HG03025 (cell line): ENCODE results near the gene IZUMO4.
A peak's percentile ranks its signal among the peaks of the same experiment; 100 is the strongest.

Experiments
- ATAC-seq: cut with Tn5 transposase; IDR thresholded peaks from one replicate; pipeline ENCODE4 v1.9.1; 2021; ENCODE audit warnings: mild to moderate bottlenecking, moderate library complexity; ENCODE audit not compliant: unreplicated experiment, low FRiP score

IZUMO4 gene, protein sequence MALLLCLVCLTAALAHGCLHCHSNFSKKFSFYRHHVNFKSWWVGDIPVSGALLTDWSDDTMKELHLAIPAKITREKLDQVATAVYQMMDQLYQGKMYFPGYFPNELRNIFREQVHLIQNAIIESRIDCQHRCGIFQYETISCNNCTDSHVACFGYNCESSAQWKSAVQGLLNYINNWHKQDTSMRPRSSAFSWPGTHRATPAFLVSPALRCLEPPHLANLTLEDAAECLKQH

DNA sequence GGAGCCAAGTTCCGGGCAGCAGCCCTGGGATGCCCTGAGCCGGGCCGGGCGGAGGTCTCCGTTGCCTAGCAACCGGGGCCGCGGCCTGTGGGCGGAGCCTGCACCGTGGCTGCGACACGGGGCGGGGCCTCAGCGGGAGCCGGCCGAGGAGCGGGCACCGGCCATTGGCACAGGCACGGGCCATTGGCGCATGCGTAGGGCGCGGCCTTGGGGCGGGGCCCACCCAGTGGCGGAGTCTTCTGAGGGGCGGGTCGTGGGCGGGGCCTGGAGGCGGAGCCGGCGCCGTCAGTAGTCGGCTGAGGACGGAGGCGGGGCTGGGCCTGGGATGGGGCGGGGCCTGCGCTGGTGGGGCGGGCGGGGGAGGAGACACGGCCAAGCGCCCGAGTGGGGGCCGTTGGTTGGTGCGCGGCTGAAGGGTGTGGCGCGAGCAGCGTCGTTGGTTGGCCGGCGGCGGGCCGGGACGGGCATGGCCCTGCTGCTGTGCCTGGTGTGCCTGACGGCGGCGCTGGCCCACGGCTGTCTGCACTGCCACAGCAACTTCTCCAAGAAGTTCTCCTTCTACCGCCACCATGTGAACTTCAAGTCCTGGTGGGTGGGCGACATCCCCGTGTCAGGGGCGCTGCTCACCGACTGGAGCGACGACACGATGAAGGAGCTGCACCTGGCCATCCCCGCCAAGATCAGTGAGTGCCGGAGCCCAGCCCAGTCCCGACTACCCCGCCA is at the start of gene IZUMO4:
Gene IZUMO4 (plus strand): TSS at position 436 of the 723 bp plus-strand sequence. CDS start 31 bp downstream, at position 467.
- peak; percentile 43 for ATAC-seq

DNA sequence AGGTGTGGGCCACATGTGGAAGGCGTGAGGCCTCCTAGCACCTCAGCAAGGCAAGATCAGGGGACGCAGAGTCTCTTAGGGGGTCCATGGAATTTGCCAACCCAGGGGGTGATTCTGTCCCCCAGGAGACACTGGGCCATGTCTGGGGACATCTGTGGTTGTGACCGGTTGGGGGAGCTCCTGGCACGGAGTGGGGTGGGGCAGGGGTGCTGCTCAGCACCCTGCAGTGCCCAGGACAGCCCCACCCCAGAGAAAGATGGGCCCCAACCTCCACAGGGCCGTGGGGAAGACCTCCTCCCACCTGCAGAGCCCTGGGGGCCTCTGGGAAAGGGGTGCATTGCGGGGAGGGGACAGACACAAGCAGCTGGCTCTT is 49.7 kb upstream of the IZUMO4 start:
- ATAC-seq, result no peak

DNA sequence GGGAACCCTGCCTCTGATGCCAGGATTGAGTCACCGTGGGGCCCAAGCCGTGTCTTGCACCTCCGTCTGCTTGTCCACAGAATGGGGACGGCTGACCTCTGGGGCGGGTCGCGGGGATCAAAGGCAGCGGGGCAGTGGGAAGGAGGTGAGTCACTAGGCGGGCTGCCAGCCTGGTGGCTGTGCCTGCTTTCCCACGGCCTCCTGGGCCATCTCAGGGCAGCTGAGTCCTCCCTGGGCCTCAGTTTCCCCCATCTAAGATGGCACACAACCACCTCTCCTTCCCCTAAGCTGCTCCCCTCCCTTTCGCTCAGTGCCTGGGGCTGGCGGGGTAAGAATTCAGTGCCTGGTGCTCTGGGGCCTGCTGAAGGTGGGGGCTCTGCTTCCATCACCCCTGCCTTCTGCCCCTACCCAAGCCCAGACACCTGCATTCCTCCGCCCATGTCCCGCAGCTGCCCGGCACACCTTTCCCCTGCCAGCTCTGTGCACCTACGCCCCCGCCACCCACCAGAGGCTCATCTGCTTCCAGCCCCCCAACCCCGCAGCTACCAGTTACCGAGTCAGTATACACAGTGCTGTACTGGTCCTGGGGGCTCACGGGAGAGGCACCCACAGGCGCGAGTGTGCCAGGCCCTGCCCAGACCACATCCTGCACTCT is 49.1 kb upstream of the IZUMO4 start:
- ATAC-seq, result no peak

- ATAC-seq, result no peak
Observed at GRCh38 chr19:2048104-2048958, 48.4 kb upstream of the IZUMO4 start.

DNA sequence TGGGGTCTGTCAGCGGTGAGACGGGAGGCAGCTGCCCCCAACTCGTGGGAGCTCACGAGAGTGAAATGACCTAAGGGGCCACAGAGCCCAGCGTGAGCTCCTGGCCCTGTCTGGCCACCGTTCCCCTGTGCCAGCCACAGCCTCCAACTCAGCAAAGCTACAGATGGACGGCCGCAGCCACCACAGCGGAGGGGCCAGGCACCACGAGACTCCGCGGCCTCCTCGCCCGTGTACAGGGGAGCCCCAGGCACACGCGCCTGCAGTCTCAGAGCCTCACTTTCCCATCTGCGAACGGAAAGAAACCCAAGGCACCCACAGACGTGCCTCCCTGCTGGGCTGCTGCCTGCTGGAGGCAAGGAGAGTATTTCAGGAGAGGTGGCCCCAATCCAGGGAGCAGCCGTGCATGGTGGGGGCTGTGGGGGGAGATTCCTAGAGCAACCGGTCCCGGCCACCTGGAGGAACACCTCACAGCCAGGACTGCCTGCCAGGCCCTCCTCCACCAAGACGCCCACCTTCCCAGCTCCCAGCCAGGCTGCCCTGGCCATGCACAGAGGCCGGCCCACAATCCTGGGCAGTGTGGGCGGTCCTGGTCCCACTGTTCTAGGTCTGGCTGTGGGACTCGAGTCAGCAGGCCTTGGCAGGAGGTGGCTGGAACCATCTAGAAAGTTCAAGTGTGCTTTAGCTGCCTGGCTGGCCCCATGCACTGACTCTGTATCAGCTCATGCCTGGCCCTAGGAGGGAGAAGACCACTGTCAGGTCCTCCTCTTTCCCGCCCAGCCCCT is 47.6 kb upstream of the IZUMO4 start:
- ATAC-seq, result no peak

DNA sequence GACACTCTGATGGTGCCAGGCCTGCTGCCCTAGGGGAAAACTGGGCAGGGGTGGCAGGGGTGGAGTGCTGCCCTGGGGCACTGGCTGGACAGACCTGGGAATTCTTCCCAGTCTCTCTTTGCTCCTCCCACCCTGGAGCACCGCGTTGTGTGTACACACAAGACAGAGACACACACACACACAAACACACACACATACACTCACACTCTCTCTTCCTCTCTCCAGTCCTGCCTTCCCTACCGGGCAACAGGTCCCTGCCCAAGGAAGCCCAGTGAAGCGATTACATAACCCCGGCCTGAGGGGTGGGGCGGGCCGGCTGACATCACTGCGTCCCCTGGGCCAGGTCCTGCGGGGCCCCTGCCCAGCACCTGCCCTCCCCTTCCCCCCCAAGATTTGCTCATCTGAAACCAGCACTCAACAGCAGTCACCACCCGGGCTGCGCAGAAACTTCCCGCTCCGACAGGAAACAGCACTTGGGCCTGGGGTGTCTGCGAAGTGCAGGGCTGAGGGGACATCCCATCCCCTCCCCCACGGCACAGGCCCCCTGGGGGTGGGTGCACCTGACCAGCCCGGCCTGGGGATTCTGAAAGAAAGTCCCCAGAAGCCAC is 46.9 kb upstream of the IZUMO4 start:
- peak; percentile 10 for ATAC-seq

- peak; percentile 22 for ATAC-seq
Observed at GRCh38 chr19:2050349-2050990, 46.2 kb upstream of the IZUMO4 start.

GRCh38 chr19:2050991-2051772 is 45.5 kb upstream of the IZUMO4 start, which contains the start of gene MKNK2:
Gene MKNK2, minus strand, starts transcription at chr19:2051244. Its CDS starts 393 bp downstream, at chr19:2050851.
- ATAC-seq, result peak; percentile 39

- ATAC-seq, result no peak
Observed at GRCh38 chr19:2051773-2052704, 44.7 kb upstream of the IZUMO4 start.

DNA sequence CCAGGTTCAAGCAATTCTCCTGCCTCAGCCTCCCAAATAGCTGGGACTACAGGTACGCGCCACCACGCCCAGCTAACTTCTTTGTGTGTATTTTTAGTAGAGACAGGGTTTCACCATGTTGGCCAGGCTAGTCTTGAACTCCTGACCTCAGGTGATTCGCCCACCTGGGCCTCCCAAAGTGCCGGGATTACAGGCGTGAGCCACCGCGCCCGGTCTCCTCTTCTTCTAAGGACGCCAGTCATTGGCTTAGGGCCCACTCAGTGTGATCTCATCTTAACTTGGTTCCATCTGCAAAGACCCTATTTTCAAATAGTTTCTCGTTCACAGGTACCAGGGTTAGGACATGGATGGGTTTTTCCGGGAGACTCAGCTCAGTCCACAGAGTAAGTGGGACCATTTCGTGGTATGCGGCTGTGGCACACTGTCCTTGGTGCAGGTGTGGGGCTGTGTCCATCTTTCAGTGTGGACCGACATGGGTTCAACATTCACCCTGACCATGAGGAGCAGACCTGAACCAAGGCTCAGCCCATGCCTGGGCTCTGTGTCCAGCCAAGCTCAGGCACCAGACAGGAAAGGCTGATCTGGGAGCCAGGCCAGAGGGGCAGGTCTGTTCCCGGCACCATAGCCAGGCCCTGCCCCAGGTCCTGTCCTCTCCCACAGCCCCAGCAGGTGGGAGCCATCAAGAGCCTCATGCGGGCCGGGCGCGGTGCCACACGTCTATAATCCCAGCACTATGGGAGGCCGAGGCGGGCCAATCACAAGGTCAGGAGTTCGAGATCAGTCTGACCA is 42.9 kb upstream of the IZUMO4 start:
- ATAC-seq, result no peak

DNA sequence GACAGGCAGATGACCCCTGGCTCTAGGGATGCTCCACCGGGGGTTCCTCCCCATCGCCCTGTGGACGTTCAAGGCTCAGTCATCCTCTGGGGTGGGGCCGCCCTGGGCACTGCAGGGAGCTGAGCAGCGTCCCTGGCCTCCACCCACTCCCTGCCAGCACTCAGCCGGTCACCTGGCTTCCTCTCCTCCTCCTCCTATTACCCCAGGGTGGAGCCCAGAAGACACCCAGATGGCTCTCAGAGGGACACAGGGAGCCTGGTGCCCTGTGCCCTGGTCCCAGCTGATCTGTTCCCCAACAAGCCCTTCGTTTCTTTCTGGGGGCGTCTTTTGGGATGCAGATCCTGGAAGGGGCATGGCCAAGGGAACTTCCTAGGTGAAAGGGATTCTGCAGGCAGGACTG is 42.0 kb upstream of the IZUMO4 start:
- ATAC-seq, result no peak

GRCh38 chr19:2055931-2056836 is 40.5 kb upstream of the IZUMO4 start:
- no peak for ATAC-seq

DNA sequence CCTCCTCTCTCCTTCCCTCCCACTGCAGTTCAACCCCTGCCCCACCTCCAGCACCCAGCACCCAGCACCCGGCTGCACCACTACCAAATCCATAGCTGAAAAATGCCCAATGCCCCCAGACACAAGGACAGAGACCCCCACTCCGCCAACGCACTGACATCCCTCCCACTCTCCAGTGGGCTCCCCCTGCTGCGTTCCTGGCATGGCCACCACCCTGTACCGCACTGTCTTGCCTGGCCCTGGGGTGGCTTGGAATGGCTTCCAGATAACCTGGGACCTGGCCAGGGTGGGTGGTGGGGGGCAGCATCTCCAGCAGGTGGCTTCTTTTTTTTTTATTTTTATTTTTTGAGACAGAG is 39.9 kb upstream of the IZUMO4 start:
- ATAC-seq, result no peak

DNA sequence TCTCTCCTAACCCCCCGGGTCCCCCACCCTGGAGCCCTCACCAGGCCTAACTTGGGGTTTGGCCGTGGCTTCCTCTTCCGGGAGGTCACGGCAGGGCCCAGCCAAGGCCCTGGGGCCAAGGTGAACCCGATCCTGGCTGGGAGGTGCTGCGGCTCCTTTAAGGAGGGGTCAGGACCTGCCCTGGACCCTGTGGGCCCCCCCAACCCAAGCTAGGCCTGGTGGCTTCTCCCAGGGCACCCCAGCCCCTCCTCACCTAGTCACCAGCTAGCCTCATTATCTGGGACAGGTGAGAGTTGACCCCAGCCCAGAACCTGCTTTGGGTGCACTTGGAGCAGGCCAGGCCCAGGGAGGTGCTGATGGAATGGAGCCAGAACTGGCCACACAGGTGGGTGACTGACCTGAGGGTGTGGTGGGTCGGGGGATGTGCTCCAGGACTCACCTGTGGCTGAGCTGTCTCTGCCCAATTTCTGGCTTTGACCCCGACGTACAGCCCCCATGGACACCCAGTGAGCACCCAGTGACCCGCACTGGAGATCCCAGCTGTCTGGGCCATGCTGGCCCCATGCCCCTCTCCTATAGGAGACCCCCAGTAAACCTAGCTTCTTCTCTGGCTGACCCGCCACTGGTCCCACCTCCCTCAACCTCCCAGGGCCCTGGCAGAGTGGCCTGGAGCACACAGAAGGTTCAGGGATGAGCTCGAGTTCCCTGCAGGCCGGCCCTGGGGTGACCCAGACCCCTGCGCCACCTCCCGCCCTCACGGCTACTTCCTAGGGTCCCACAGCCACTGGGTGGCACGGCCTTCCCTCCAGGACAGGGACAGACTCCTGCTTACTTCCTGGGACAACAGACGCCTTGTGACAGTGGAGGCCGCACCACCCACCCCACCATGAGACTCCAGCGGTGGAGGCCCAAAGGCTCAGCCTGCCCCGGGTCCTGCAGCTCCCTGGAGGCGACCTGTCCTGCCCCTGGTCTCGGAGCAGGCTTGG is 38.9 kb upstream of the IZUMO4 start:
- no peak for ATAC-seq
